Prostate gland (tissue), 2 donors: ENCODE data around the gene QSOX1.

Experiments used
- CTCF ChIP-seq, 4 experiments: fragments of 200-600 bp in 2 of 4; fragments of 450-650 bp in 2 of 4; sonication (generic) in 2 of 4; IDR thresholded peaks; 1 replicate in 3 of 4; 2 replicates in 1 of 4; pipeline ENCODE4 v1.5.1; 2016 to 2019; ENCODE audit warnings: antibody characterized with exemption in 4 of 4, mild to moderate bottlenecking in 2 of 4, moderate library complexity in 2 of 4
- POLR2A ChIP-seq: fragments of 450-650 bp; IDR thresholded peaks from one replicate; pipeline ENCODE4 v1.6.1; 2016; ENCODE audit warnings: antibody characterized with exemption, mild to moderate bottlenecking
- POLR2AphosphoS5 ChIP-seq: sonication (generic); formaldehyde crosslinking; IDR thresholded peaks from one replicate; pipeline ENCODE4 v1.6.1; 2017; ENCODE audit warnings: antibody characterized with exemption

- no peak for TF ChIP-seq CTCF (IDR thresholded peaks at IDR 0.05)
- no peak for TF ChIP-seq POLR2AphosphoS5
- TF ChIP-seq POLR2A = no peak
Observed at GRCh38 chr1:180135535-180135934, 19.1 kb upstream of the QSOX1 start.
